Measurements from ENCODE around the gene CYB5RL. TPM values are rescaled to one million over a fixed set of nuclear protein-coding genes. Genes with fewer than 3 reads are reported as not detected.
"Not testable (repeated sequence)": the region's sequence is repeated elsewhere in the genome, so short reads cannot be mapped to it uniquely, and the experiment has no call there.

CYB5RL gene
- 1 to 10 TPM; 4.4 to 7.2 TPM for total RNA-seq
- long read RNA-seq, partial matches to known transcripts = 1 of 3 reads
- long read RNA-seq, other reads (novel, unspliced or antisense) = 2 of 3 reads

GRCh38 chr1:54199765-54200518 lies at the start of gene CYB5RL, which contains the start of gene MRPL37:
Gene CYB5RL, minus strand, starts transcription at chr1:54200030. Its CDS starts 4,414 bp downstream, at chr1:54195616.
Gene MRPL37, plus strand, starts transcription at chr1:54200167. Its CDS starts 77 bp downstream, at chr1:54200244.
- ATAC-seq (peak; percentile 99), DNase-seq (peak; percentile 92)
- intact Hi-C loops (cut with DNase I) = loop anchor here in 1 of 2 donors (10.0 kb wide), 2 partner anchors 75 to 295 kb away; no protein-coding TSS in a partner anchor

- DNase-seq (no peak), ATAC-seq (no peak)
- intact Hi-C loops (cut with DNase I) = no loop called here
These were observed 49.1 kb upstream of the CYB5RL start for GRCh38 chr1:54248966-54249365.

- intact Hi-C loops (cut with DNase I) = no loop called here
- DNase-seq = no peak
- no peak for ATAC-seq
These were observed 48.2 kb upstream of the CYB5RL start for GRCh38 chr1:54247863-54248515.

- DNase-seq = no peak
- intact Hi-C loops (cut with DNase I) = no loop called here
- peak; percentile 29 for ATAC-seq
These were observed 46.4 kb upstream of the CYB5RL start for GRCh38 chr1:54246116-54246721.

- no peak for DNase-seq
- intact Hi-C loops (cut with DNase I) = no loop called here
- no peak for ATAC-seq
These were observed 45.7 kb upstream of the CYB5RL start for GRCh38 chr1:54245501-54245900.

GRCh38 chr1:54244655-54245054 lies 44.8 kb upstream of the CYB5RL start:
- ATAC-seq (no peak), DNase-seq (no peak)
- intact Hi-C loops (cut with DNase I) = no loop called here

- ATAC-seq (no peak), DNase-seq (no peak)
- intact Hi-C loops (cut with DNase I) = no loop called here
These were observed 43.2 kb upstream of the CYB5RL start for GRCh38 chr1:54243022-54243421.

- ATAC-seq = no peak
These were observed 41.5 kb upstream of the CYB5RL start for GRCh38 chr1:54241364-54241763.

GRCh38 chr1:54240741-54241335 lies 41.0 kb upstream of the CYB5RL start:
- intact Hi-C loops (cut with DNase I) = no loop called here
- no peak for ATAC-seq
- no peak for DNase-seq

More at GRCh38 chr1:54241364-54241763, 41.5 kb upstream of the CYB5RL start:
- DNase-seq = no peak
- intact Hi-C loops (cut with DNase I) = no loop called here

- DNase-seq (no peak), ATAC-seq (no peak)
These were observed 39.8 kb upstream of the CYB5RL start for GRCh38 chr1:54239631-54240031.

GRCh38 chr1:54239035-54239383 lies 39.2 kb upstream of the CYB5RL start:
- DNase-seq (no peak), ATAC-seq (no peak)
- intact Hi-C loops (cut with DNase I) = no loop called here

More at GRCh38 chr1:54239631-54240031, 39.8 kb upstream of the CYB5RL start:
- intact Hi-C loops (cut with DNase I) = no loop called here

- intact Hi-C loops (cut with DNase I) = no loop called here
- ATAC-seq (peak in 1 of 2 donors; percentile 22), DNase-seq (no peak)
These were observed 38.7 kb upstream of the CYB5RL start for GRCh38 chr1:54238353-54239034.

- no peak for ATAC-seq
- no peak for DNase-seq
- intact Hi-C loops (cut with DNase I) = no loop called here
These were observed 37.8 kb upstream of the CYB5RL start for GRCh38 chr1:54237586-54237985.

- intact Hi-C loops (cut with DNase I) = no loop called here
- ATAC-seq (no peak), DNase-seq (no peak)
These were observed 34.5 kb upstream of the CYB5RL start for GRCh38 chr1:54234284-54234683.

- DNase-seq; ATAC-seq; intact Hi-C loops (cut with DNase I): not testable (repeated sequence)
These were observed 33.4 kb upstream of the CYB5RL start for GRCh38 chr1:54233196-54233595.

GRCh38 chr1:54230507-54231339 lies 30.9 kb upstream of the CYB5RL start:
- intact Hi-C loops (cut with DNase I) = no loop called here
- ATAC-seq = no peak
- no peak for DNase-seq

- intact Hi-C loops (cut with DNase I) = loop anchor here in 1 of 2 donors (10.0 kb wide), 1 partner anchor 175 kb away; the partner anchor contains the start of gene SSBP3
- DNase-seq (no peak), ATAC-seq (peak; percentile 27 to 47)
These were observed 29.6 kb upstream of the CYB5RL start for GRCh38 chr1:54229281-54229891.
